Vagina (tissue), 2 donors: ENCODE measurements around the gene C19orf67.

Source experiments
- CTCF ChIP-seq, 3 experiments: fragments of 450-650 bp in 2 of 3; fragments of 200-600 bp in 1 of 3; sonication (generic) in 1 of 3; IDR thresholded peaks; one replicate each; pipeline ENCODE4 v1.5.1; 2017 to 2019; ENCODE audit warnings: antibody characterized with exemption in 3 of 3, mild to moderate bottlenecking in 2 of 3, moderate library complexity in 2 of 3
- POLR2A ChIP-seq, 2 donors: fragments of 450-650 bp; IDR thresholded peaks; one replicate each; pipeline ENCODE4 v1.6.1; 2017; ENCODE audit warnings: antibody characterized with exemption in 2 of 2, mild to moderate bottlenecking in 2 of 2, moderate library complexity in 2 of 2
- POLR2AphosphoS5 ChIP-seq, 2 donors: sonication (generic); formaldehyde crosslinking; IDR thresholded peaks; one replicate each; pipeline ENCODE4 v1.9.0; 2017; ENCODE audit warnings: antibody characterized with exemption in 2 of 2, mild to moderate bottlenecking in 2 of 2, low read depth in 1 of 2; ENCODE audit not compliant: insufficient read depth in 1 of 2

GRCh38 chr19:14102756-14103155 lies 17.2 kb upstream of the C19orf67 start:
- TF ChIP-seq CTCF (IDR thresholded peaks at IDR 0.05) (no peak), POLR2A (IDR thresholded peaks at IDR 0.05) (no peak), POLR2AphosphoS5 (IDR thresholded peaks at IDR 0.05; ENCODE audit: insufficient read depth in 1 of 2, low read depth in 1 of 2) (no peak)
